HUES48 (cell line): ENCODE measurements around the gene IRF8.

ENCODE experiments used
- H3K27ac ChIP-seq: one replicate; pipeline ENCODE4 v1.7.0; 2013; ENCODE audit warnings: low read depth, low read length, inconsistent platforms
- H3K27me3 ChIP-seq: 2 replicates; pipeline ENCODE4 v1.6.1; 2013; ENCODE audit warnings: mild to moderate bottlenecking, low read length; ENCODE audit not compliant: control insufficient read depth, insufficient read depth
- H3K36me3 ChIP-seq: 2 replicates; pipeline ENCODE4 v1.6.1; 2013; ENCODE audit warnings: low read length; ENCODE audit not compliant: control insufficient read depth, insufficient read depth
- H3K4me1 ChIP-seq: 2 replicates; pipeline ENCODE4 v1.6.1; 2013; ENCODE audit warnings: mild to moderate bottlenecking, low read length; ENCODE audit not compliant: control insufficient read depth, insufficient read depth
- H3K4me3 ChIP-seq: 2 replicates; pipeline ENCODE4 v1.5.1; 2013; ENCODE audit warnings: mild to moderate bottlenecking, low read depth, low read length
- H3K9ac ChIP-seq: 2 replicates; pipeline ENCODE4 v1.6.1; 2013; ENCODE audit warnings: mild to moderate bottlenecking, low read depth, low read length, moderate library complexity
- H3K9me3 ChIP-seq: 2 replicates; pipeline ENCODE4 v1.6.1; 2013; ENCODE audit warnings: low read length; ENCODE audit not compliant: control insufficient read depth, insufficient read depth

IRF8 gene

DNA sequence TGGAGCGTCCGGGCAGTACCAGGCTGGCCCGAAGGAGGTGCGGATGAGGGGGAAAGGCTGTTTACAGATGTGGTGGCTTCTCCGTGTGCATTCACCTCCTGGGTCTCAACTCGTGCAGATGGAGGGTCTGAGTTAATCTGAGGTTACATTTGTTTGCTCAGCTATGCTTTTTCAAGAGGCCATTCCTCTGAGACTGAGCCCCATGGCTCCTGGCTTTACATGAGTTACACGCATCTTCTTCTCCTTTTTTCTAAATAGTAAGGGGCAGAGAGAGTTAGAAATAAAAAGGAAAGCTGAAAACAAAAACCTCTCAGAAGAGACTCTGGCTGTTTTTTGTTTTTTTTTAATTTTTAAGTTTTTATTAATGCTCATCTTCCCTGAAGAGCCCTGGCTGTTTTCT lies 29.0 kb downstream of the IRF8 start:
- Histone ChIP-seq H3K4me1 (no peaks in the 10 kb centered on the region), H3K9me3 (no peaks in the 10 kb centered on the region), H3K4me3 (no peak overlapping the region), H3K36me3 (no peaks in the 10 kb centered on the region), H3K9ac (no peak overlapping the region), H3K27me3 (no peaks in the 10 kb centered on the region), H3K27ac (no peak overlapping the region)

DNA sequence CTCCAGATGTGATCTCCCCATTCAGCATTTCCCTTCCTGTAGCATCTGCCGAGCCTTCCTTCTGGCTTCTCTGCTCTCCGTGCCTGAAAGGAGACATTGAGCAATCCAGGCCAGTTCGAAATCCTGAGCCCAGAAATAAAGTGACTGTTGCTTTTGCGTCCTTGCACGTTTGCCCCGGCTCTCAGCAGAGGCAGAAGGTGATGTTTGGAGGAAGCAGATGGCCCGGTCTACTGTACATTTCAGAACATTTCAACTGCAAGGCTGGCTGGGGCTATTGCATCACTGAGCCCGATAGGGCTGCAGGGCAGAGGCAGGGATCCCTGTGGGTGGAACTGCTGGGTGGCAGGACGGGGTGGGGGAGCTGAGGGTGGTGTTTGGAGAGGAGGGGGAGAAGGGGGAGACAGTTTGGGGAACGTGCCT lies 29.4 kb downstream of the IRF8 start:
- H3K27me3 ChIP-seq: no peaks in the 10 kb centered on the region
- no peak overlapping the region for H3K9ac ChIP-seq
- no peak overlapping the region for H3K4me3 ChIP-seq
- H3K27ac ChIP-seq: no peak overlapping the region
- H3K9me3 ChIP-seq: no peaks in the 10 kb centered on the region
- no peaks in the 10 kb centered on the region for H3K4me1 ChIP-seq
- no peaks in the 10 kb centered on the region for H3K36me3 ChIP-seq

DNA sequence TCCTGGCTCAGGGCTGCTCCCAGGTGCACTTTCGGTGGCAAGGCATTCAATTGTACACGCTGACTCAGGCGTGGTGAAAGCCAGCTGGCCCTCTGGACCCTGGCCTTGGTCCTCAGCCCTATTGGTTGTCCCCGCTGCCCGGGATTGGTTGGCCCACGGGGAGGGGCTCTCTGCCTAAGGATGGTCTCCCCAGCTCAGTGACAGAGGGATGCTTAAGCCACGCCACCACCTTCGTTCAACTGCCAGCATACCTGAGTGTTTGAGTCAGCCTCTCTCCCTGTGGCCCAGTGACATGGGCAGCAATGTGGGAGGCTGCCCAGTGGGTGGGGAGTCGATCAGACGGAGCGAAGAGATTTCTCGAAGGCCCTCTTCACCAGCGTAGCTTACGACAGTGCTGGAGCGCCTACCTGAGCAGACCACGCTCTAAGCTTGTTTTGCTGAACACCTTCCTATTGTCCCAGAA lies 30.3 kb downstream of the IRF8 start:
- Histone ChIP-seq H3K9ac (no peak overlapping the region), H3K4me1 (no peaks in the 10 kb centered on the region), H3K27ac (no peak overlapping the region), H3K9me3 (no peaks in the 10 kb centered on the region), H3K4me3 (no peak overlapping the region), H3K36me3 (no peaks in the 10 kb centered on the region), H3K27me3 (no peaks in the 10 kb centered on the region)

DNA sequence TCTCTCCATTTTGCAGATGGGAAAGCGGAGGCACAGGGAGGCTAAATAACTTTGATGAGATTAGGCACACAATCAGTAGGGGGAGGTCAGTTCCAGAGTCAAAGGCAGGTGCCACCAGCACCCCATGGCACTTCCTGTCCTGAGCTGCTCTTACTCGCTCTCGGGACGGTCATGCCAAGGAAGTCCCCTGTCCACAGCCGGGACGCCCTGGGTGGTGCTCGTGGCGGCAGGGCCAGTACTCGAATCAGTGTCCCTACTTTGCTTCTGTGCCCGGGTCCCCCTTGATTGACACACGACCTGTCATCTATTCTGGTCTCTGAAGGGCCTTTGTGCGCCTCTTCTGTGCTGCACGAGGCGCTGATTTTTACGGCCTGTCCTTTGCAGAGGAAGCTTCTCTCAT lies 31.3 kb downstream of the IRF8 start:
- H3K27ac ChIP-seq: no peak overlapping the region

DNA sequence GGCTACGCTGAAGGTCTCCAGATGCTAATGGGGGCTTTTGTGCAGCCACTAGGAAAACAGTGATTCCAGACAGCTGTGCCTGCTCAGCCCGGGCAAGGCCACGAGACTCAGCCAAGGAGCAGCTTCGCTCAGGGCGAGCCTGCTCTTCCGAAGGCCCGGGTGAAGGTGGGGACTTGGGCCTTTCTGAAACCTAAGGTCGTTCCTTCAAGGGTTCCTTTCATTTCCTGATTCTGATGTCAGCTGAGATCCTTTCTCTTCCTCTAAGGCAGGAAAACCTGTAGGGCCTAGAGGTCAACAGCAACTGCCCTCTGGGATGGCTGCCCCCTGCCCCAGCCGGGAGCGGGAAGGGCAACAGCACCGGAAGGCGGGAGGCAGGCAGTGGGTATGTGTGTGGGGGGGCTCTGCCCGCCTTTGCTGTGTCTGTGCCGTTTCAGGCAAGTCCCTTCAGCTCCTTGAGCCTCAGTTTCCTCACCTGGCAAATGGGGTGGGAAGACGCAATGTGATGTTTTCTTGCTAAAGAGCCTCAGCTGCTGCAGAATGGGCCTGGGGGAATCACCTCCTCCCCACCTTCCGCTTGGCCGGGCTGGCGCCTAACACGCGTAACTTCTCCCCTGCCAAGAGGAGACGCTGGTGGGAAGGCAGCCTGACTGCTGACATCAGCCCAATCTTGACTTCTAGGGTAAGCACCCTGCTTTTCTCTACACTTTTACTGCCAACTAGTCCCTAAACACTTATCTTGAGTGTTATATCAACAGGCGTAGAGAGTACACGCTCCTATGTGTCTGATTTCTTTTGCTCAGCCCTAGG lies 32.8 kb downstream of the IRF8 start:
- Histone ChIP-seq H3K27me3 (no peaks in the 10 kb centered on the region), H3K4me1 (no peaks in the 10 kb centered on the region), H3K9ac (no peak overlapping the region), H3K27ac (no peak overlapping the region), H3K4me3 (no peak overlapping the region), H3K36me3 (no peaks in the 10 kb centered on the region), H3K9me3 (no peaks in the 10 kb centered on the region)

More for the DNA sequence above, 31.3 kb downstream of the IRF8 start:
- Histone ChIP-seq H3K27me3 (no peaks in the 10 kb centered on the region), H3K4me1 (no peaks in the 10 kb centered on the region), H3K9me3 (no peaks in the 10 kb centered on the region), H3K9ac (no peak overlapping the region), H3K4me3 (no peak overlapping the region), H3K36me3 (no peaks in the 10 kb centered on the region)

DNA sequence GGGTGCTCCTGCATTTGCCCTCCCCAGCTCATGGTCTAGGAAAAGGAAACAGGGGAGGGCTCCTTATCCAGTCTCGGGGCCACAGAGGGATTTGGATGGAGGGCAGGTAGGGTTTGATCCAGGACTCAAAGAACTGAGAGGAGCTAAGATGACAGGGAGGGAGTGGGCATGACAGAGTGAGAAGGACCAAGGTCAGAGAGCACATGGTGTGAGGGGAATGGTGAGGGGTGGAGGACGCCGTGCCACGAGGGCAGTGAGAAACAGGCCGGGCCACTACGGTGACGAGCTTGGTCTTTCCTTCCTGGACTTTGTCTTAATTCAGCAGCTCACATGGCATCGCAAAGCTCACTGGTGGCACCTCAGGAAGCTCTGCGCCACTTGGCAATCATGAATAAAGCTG lies 35.2 kb downstream of the IRF8 start:
- Histone ChIP-seq H3K36me3 (no peaks in the 10 kb centered on the region), H3K27ac (no peak overlapping the region), H3K27me3 (no peaks in the 10 kb centered on the region), H3K4me3 (no peak overlapping the region), H3K9me3 (no peaks in the 10 kb centered on the region), H3K4me1 (no peaks in the 10 kb centered on the region), H3K9ac (no peak overlapping the region)

DNA sequence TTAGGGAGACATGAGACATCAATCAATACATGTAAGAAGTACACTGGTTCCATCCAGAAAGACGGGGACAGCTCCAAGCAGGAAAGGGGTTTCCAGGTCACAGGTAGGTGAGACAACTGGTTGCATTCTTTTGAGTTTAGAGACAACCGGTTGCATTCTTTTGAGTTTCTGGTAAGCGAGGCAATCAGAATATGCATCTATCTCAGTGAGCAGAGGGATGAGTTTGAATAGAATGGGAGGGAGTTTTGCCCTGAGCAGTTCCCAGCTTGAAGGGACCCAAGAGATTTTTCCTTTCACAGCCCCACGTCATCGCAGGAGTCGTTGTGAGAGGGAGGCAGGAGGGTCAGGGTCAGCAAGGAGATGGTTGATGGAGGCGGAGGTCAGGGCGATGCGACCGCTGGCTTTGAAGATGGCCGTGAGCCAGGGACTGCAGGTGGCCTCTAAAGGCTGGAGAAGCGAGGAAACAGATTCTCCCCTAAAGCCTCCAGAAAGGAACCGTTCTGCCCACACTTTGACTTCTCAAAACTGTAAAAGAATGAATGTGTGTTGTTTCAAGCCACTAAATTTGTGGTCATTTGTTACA lies 36.5 kb downstream of the IRF8 start:
- H3K27ac ChIP-seq: no peak overlapping the region
- H3K9ac ChIP-seq: no peak overlapping the region
- H3K36me3 ChIP-seq: no peaks in the 10 kb centered on the region
- H3K4me3 ChIP-seq: no peak overlapping the region
- H3K27me3 ChIP-seq: no peaks in the 10 kb centered on the region
- no peaks in the 10 kb centered on the region for H3K4me1 ChIP-seq
- H3K9me3 ChIP-seq: no peaks in the 10 kb centered on the region

DNA sequence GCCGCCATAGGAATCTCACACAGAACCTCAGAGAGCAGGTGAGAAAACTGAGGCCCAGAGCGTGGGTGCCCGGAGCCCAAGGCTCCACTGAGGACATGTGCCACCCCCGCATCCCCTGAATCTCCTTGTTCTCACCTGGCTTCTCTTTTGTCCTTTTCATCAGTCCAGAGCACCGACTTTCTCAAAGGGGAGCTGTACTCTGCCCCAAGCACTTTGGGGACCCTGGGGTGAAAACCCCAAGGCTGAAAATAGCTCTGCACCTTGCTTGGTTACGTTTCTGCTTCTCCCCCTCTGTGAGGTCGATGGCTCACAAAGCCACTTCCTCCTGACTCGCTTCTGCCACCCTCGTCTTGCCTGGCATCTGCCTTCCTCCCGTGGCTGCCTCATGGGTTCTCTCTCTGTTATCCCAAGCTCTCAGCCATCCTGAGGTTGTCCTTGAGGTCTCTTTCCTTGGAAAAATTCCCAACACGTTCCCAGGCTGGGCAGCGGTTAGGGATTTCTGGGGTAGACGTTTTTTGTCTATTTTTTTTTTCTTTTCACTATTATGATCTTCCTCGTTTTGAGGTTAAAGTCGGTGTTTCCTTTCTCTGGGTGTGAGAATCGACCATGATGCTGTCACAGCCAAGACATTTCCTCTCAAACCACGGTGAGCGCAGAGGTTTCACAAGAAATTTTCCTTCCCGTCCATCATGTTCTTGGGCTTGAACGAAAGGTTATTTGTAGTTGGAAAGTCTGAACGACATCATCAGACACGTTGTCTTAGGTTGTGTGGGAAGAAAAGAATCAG lies 37.2 kb downstream of the IRF8 start:
- no peak overlapping the region for H3K4me3 ChIP-seq
- no peaks in the 10 kb centered on the region for H3K36me3 ChIP-seq
- H3K9me3 ChIP-seq: no peaks in the 10 kb centered on the region
- H3K27me3 ChIP-seq: no peaks in the 10 kb centered on the region
- no peaks in the 10 kb centered on the region for H3K4me1 ChIP-seq
- no peak overlapping the region for H3K9ac ChIP-seq
- no peak overlapping the region for H3K27ac ChIP-seq

DNA sequence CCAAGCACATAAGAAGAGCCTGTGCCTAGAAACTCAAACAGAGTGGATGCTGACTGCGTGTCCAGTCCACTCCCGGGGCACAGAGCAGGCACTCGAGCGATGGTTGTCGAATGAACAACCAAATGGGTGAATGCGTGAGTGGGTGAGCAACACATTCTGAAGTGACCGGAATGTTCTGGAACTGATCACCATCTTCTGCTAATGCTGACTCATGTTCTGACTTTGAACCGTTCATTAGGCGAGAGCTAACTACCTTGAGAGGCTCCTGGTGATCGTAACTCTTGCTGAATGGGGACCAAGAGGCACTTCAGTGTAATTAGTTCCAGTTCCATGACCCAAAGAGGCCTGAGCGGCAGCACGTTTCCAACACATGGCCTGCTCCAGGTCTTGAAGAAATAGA lies 37.9 kb downstream of the IRF8 start:
- Histone ChIP-seq H3K4me1 (no peaks in the 10 kb centered on the region), H3K9ac (no peak overlapping the region), H3K9me3 (no peaks in the 10 kb centered on the region), H3K36me3 (no peaks in the 10 kb centered on the region), H3K27me3 (no peaks in the 10 kb centered on the region), H3K27ac (no peak overlapping the region), H3K4me3 (no peak overlapping the region)

DNA sequence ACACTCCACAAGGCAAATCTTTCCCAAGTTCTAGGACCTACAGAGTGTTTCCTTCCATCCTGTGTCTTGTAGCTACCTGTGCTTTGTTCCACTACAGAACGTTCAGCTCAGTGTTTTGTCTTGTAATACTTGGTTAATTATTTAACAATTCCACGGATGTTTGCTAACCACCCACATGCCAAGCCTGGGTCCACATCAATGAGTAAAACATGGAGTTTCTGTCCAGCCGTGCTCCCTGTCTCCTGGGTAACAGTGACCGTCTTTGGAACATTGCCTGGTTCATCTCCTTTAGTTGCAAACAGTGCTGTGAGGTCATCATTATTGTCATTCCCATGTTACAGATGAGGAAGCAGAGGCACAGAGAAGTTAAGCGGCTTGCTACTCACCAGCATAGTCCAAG lies 41.3 kb downstream of the IRF8 start:
- no peaks in the 10 kb centered on the region for H3K4me1 ChIP-seq
- no peaks in the 10 kb centered on the region for H3K36me3 ChIP-seq
- no peak overlapping the region for H3K9ac ChIP-seq
- no peak overlapping the region for H3K27ac ChIP-seq
- H3K9me3 ChIP-seq: no peaks in the 10 kb centered on the region
- H3K4me3 ChIP-seq: no peak overlapping the region
- no peaks in the 10 kb centered on the region for H3K27me3 ChIP-seq
